Measurements from ENCODE around the gene TMC1. TPM values are rescaled to one million over a fixed set of nuclear protein-coding genes. Genes with fewer than 3 reads are reported as not detected.

The TMC1 gene
- total RNA-seq, 1 donor: 1.3 TPM

DNA sequence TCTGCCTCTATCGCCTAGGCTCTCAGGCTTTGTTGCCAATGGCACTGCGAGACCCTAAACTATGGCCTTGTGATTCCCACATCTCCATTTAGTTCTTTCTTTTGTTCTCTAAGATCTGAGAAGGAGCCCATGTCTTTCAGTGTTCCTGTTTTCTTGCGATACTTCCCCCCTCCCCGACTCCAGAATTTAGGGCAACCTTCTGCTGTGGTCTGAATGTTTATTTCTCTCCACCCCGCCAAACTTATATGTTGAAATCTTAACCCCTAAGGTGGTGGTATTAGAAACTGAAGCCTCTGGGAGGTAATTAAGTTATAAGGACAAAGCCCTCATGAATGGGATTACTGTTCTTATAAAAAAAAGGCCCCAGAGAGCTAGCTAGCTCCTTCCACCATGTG, 6.4 kb downstream of the TMC1 start:
- TF ChIP-seq, protein P1, sequence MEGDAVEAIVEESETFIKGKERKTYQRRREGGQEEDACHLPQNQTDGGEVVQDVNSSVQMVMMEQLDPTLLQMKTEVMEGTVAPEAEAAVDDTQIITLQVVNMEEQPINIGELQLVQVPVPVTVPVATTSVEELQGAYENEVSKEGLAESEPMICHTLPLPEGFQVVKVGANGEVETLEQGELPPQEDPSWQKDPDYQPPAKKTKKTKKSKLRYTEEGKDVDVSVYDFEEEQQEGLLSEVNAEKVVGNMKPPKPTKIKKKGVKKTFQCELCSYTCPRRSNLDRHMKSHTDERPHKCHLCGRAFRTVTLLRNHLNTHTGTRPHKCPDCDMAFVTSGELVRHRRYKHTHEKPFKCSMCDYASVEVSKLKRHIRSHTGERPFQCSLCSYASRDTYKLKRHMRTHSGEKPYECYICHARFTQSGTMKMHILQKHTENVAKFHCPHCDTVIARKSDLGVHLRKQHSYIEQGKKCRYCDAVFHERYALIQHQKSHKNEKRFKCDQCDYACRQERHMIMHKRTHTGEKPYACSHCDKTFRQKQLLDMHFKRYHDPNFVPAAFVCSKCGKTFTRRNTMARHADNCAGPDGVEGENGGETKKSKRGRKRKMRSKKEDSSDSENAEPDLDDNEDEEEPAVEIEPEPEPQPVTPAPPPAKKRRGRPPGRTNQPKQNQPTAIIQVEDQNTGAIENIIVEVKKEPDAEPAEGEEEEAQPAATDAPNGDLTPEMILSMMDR (IDR thresholded peaks at IDR 0.05; ENCODE audit: insufficient read depth, low read depth, low read length): no peak
- peak; percentile 62 for DNase-seq (ENCODE audit: low read depth)
- H3K4me3 ChIP-seq (ENCODE audit: low read depth, low read length): peak overlapping the region; percentile 24

DNA sequence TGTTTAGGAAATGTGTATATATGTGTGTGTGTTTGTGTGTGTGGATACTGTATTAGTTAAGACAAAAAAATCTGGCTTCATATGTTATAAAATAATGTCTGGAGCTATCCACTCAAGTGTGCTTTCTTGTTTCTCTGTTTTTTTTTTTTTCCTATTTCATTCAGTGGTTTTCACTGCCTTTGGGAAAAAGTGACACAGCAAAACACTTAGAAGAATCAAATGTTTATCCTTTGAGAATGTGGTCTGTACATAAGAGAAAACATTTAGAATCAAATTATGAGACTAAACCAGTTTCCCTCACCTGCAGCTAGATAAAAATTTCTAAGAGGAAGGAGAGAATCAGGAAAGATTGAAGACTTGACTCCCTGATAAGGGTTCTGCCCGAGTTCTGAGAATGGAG, 8.1 kb downstream of the TMC1 start:
- no peak for DNase-seq (ENCODE audit: low read depth)
- TF ChIP-seq, protein P1 (IDR thresholded peaks at IDR 0.05; ENCODE audit: insufficient read depth, low read depth, low read length): no peak
- H3K4me3 ChIP-seq (ENCODE audit: low read depth, low read length): no peak overlapping the region

DNA sequence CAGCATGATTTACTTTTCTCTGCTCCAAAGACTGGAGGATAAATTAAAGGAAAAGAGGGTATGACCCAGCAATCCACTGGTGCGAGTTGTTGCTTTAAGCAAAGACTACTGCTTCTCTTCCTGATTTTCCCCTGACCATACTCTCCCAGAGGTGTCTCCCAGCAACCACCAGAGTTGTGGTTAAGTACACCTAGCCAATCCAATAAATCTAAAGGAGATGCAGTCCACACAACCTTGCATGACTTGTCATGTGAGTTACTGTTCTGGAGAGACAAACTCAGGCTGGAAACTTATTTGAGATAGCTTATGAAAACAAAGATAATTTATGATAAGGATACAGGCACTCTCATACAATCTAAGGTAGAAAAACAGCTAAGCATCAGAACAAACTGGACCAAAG, 11.9 kb downstream of the TMC1 start:
- no peak overlapping the region for H3K4me3 ChIP-seq (ENCODE audit: low read depth, low read length)
- DNase-seq (ENCODE audit: low read depth): peak; percentile 59

DNA sequence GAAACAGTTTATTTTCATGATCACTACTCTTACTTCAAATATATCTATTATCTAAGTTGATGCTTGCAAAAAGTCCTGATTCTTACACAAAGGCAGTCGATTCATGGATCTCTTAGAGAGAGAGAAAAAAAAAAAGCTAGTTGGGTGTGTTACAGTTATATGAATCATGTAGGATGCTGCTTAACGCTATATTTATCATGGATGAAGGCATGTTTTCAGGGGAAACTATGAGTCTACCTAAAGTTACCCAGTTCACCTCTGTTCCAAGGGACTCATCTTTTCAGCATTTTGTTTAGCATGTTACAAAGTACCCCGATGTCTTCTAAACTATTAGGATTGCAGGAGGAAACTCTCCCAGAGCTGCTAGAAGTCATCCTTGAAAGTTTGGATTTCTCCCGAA, 13.5 kb downstream of the TMC1 start:
- TF ChIP-seq, protein P1 (IDR thresholded peaks at IDR 0.05; ENCODE audit: insufficient read depth, low read depth, low read length): no peak
- H3K4me3 ChIP-seq (ENCODE audit: low read depth, low read length): no peak overlapping the region
- DNase-seq (ENCODE audit: low read depth): no peak

More for the DNA sequence above, 11.9 kb downstream of the TMC1 start:
- TF ChIP-seq, protein P1 (IDR thresholded peaks at IDR 0.05; ENCODE audit: insufficient read depth, low read depth, low read length): no peak

DNA sequence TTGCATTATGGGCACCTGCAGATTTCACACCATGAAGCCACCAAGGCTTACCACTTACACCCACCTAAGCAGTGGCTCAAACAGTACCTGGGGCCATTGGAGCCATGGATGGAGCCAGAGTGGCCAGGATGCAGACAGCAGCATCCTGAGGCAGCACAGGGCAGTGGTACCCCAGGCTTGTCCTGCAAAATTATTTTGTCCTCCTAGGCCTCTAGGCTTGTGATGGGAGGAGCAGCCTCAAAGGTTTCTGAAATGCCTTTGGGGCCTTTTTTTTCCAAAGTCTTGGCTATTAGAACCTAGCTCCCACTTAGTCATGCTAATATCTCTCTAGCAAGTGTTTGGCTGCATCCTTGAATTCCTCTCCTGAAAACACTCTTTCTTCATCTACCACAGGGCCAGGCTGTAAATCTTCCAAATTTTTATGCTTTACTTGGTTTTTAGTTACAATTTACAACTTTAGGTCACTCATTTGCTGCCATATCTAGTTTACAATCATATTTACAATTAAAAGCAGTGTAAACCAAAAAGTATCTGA, 15.7 kb downstream of the TMC1 start:
- TF ChIP-seq, protein P1 (IDR thresholded peaks at IDR 0.05; ENCODE audit: insufficient read depth, low read depth, low read length): no peak
- DNase-seq (ENCODE audit: low read depth): no peak

DNA sequence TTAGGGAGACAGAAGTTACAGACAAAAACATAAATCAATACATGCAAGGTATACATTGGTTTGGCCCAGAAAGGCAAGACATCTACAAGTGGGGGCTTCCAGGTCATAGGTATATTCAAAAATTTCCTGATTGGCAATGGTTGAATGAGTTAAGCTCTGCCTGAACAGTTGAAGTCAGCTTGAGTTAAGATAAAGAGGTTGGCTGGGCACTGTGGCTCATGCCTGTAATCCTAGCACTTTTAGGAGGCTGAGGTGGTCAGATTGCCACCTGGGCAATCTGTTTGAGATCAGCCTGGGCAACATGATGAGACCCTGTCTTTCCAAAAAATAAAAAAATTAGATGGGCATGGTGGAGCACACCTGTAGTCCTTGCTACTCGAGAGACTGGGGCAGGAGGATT, 16.3 kb downstream of the TMC1 start:
- DNase-seq (ENCODE audit: low read depth): no peak

More for the DNA sequence above, 15.7 kb downstream of the TMC1 start:
- no peak overlapping the region for H3K4me3 ChIP-seq (ENCODE audit: low read depth, low read length)

More for the DNA sequence above, 16.3 kb downstream of the TMC1 start:
- no peak overlapping the region for H3K4me3 ChIP-seq (ENCODE audit: low read depth, low read length)
- TF ChIP-seq, protein P1 (IDR thresholded peaks at IDR 0.05; ENCODE audit: insufficient read depth, low read depth, low read length): no peak

Measured in fibroblast of villous mesenchyme (primary cell).